HAP-1 (cell line): ENCODE data around the gene CXCR6.
A peak's percentile ranks its signal among the peaks of the same experiment; 100 is the strongest.

Experiments
- DNase-seq, 2 experiments: peaks; one replicate each; pipeline ENCODE4 v3.0.0-alpha.2; 2016 to 2020; ENCODE audit warnings: low spot score in 2 of 2
- H3K27me3 ChIP-seq: fragments of 250-450 bp; sonication (Bioruptor Pico); 2 replicates; pipeline ENCODE4 v1.5.1; 2020; ENCODE audit warnings: low read depth, mild to moderate bottlenecking, moderate library complexity
- H3K36me3 ChIP-seq: fragments of 250-450 bp; sonication (Bioruptor Pico); replicated peaks from 2 replicates; pipeline ENCODE4 v1.5.1; 2020; ENCODE audit warnings: mild to moderate bottlenecking
- H3K4me1 ChIP-seq: fragments of 250-450 bp; sonication (Bioruptor Pico); 2 replicates; pipeline ENCODE4 v1.5.1; 2020; ENCODE audit warnings: mild to moderate bottlenecking
- H3K4me3 ChIP-seq: fragments of 250-450 bp; sonication (Bioruptor Pico); 2 replicates; pipeline ENCODE4 v1.5.1; 2020; ENCODE audit warnings: mild to moderate bottlenecking, moderate library complexity
- H3K9me3 ChIP-seq: fragments of 250-450 bp; sonication (Bioruptor Pico); 2 replicates; pipeline ENCODE4 v1.5.1; 2020; ENCODE audit warnings: mild to moderate bottlenecking, moderate library complexity
- in situ Hi-C: fragments of 300-500 bp; cut with MboI; formaldehyde crosslinking; loops from 3 replicates; pipeline ENCODE4 v1.14.3; 2020; ENCODE audit warnings: low sequenced_read_pairs, inconsistent platforms, mixed read lengths

CXCR6 gene

GRCh38 chr3:45912435-45912834 lies 30.8 kb upstream of the CXCR6 start:
- Histone ChIP-seq H3K9me3 (no peaks in the 10 kb centered on the region), H3K4me1 (no peaks in the 10 kb centered on the region), H3K4me3 (no peak overlapping the region), H3K36me3 (no peaks in the 10 kb centered on the region), H3K27me3 (no peaks in the 10 kb centered on the region)
- in situ Hi-C loops, result no loop called here
- no peak for DNase-seq

- in situ Hi-C loops, result no loop called here
- Histone ChIP-seq H3K36me3 (no peaks in the 10 kb centered on the region; the same call in 1 of the 2 replicates), H3K27me3 (no peaks in the 10 kb centered on the region), H3K4me1 (no peaks in the 10 kb centered on the region), H3K9me3 (no peaks in the 10 kb centered on the region), H3K4me3 (no peak overlapping the region)
- no peak for DNase-seq
Measured at GRCh38 chr3:45914362-45915058, 28.8 kb upstream of the CXCR6 start.

- Histone ChIP-seq H3K4me1 (no peaks in the 10 kb centered on the region), H3K9me3 (no peaks in the 10 kb centered on the region), H3K36me3 (no peaks in the 10 kb centered on the region; the same call in 1 of the 2 replicates), H3K4me3 (no peak overlapping the region), H3K27me3 (no peaks in the 10 kb centered on the region)
- no peak for DNase-seq
- in situ Hi-C loops, result no loop called here
Measured at GRCh38 chr3:45915059-45915439, 28.2 kb upstream of the CXCR6 start.

- H3K4me3 ChIP-seq, result no peak overlapping the region
- H3K4me1 ChIP-seq, result no peaks in the 10 kb centered on the region
- DNase-seq, result no peak
Measured at GRCh38 chr3:45915518-45916231, 27.6 kb upstream of the CXCR6 start.

GRCh38 chr3:45917146-45917898 lies 25.9 kb upstream of the CXCR6 start:
- DNase-seq, result no peak
- Histone ChIP-seq H3K4me3 (no peak overlapping the region), H3K27me3 (no peaks in the 10 kb centered on the region), H3K9me3 (no peaks in the 10 kb centered on the region), H3K4me1 (no peaks in the 10 kb centered on the region), H3K36me3 (peaks cover 10% of the 10 kb centered on the region; the same call in 1 of the 2 replicates)
- in situ Hi-C loops, result no loop called here

More at GRCh38 chr3:45915518-45916231, 27.6 kb upstream of the CXCR6 start:
- Histone ChIP-seq H3K36me3 (no peaks in the 10 kb centered on the region; the same call in 1 of the 2 replicates), H3K27me3 (no peaks in the 10 kb centered on the region), H3K9me3 (no peaks in the 10 kb centered on the region)
- in situ Hi-C loops, result no loop called here

- DNase-seq, result no peak
- Histone ChIP-seq H3K4me1 (no peaks in the 10 kb centered on the region), H3K36me3 (peaks cover 29% of the 10 kb centered on the region), H3K27me3 (no peaks in the 10 kb centered on the region), H3K9me3 (no peaks in the 10 kb centered on the region), H3K4me3 (no peak overlapping the region)
- in situ Hi-C loops, result loop anchor here (10.0 kb wide), 1 partner anchor 887 kb away; no protein-coding TSS in a partner anchor
Measured at GRCh38 chr3:45921158-45922038, 21.9 kb upstream of the CXCR6 start.

- Histone ChIP-seq H3K4me3 (no peak overlapping the region), H3K36me3 (peaks cover 32% of the 10 kb centered on the region), H3K9me3 (no peaks in the 10 kb centered on the region), H3K27me3 (no peaks in the 10 kb centered on the region), H3K4me1 (no peaks in the 10 kb centered on the region)
- DNase-seq, result no peak
- in situ Hi-C loops, result loop anchor here (10.0 kb wide), 1 partner anchor 887 kb away; no protein-coding TSS in a partner anchor
Measured at GRCh38 chr3:45922039-45922326, 21.3 kb upstream of the CXCR6 start.

GRCh38 chr3:45922950-45923590 lies 20.2 kb upstream of the CXCR6 start:
- Histone ChIP-seq H3K4me1 (no peaks in the 10 kb centered on the region), H3K9me3 (no peaks in the 10 kb centered on the region), H3K4me3 (no peak overlapping the region), H3K27me3 (no peaks in the 10 kb centered on the region), H3K36me3 (peaks cover 39% of the 10 kb centered on the region)
- no peak for DNase-seq
- in situ Hi-C loops, result loop anchor here (10.0 kb wide), 1 partner anchor 888 kb away; no protein-coding TSS in a partner anchor

- in situ Hi-C loops, result loop anchor here (10.0 kb wide), 1 partner anchor 889 kb away; no protein-coding TSS in a partner anchor
- Histone ChIP-seq H3K4me1 (no peaks in the 10 kb centered on the region), H3K36me3 (peaks cover 42% of the 10 kb centered on the region), H3K27me3 (no peaks in the 10 kb centered on the region), H3K9me3 (no peaks in the 10 kb centered on the region), H3K4me3 (no peak overlapping the region)
- no peak for DNase-seq
Measured at GRCh38 chr3:45923755-45924154, 19.5 kb upstream of the CXCR6 start.

GRCh38 chr3:45927881-45928280 lies 15.4 kb upstream of the CXCR6 start:
- Histone ChIP-seq H3K4me1 (no peaks in the 10 kb centered on the region), H3K4me3 (no peak overlapping the region), H3K36me3 (peaks cover 60% of the 10 kb centered on the region), H3K27me3 (no peaks in the 10 kb centered on the region), H3K9me3 (no peaks in the 10 kb centered on the region)
- no peak for DNase-seq
- in situ Hi-C loops, result loop anchor here (10.0 kb wide), 1 partner anchor 893 kb away; no protein-coding TSS in a partner anchor

- Histone ChIP-seq H3K27me3 (no peaks in the 10 kb centered on the region), H3K4me1 (no peaks in the 10 kb centered on the region), H3K9me3 (no peaks in the 10 kb centered on the region), H3K4me3 (no peak overlapping the region), H3K36me3 (peaks cover 63% of the 10 kb centered on the region)
- DNase-seq, result peak in 1 of 2 experiments; percentile 59
- in situ Hi-C loops, result loop anchor here (10.0 kb wide), 1 partner anchor 894 kb away; no protein-coding TSS in a partner anchor
Measured at GRCh38 chr3:45929042-45929679, 14.1 kb upstream of the CXCR6 start.

GRCh38 chr3:45931496-45931895 lies 11.8 kb upstream of the CXCR6 start:
- in situ Hi-C loops, result loop anchor here (5.0 kb wide), 1 partner anchor 146 kb away; no protein-coding TSS in a partner anchor
- Histone ChIP-seq H3K4me3 (no peak overlapping the region), H3K27me3 (no peaks in the 10 kb centered on the region), H3K4me1 (no peaks in the 10 kb centered on the region), H3K9me3 (no peaks in the 10 kb centered on the region), H3K36me3 (peaks cover 79% of the 10 kb centered on the region)
- no peak for DNase-seq
